HepG2 (cell line): ENCODE results near the gene ANKRD52. TPM values are rescaled to one million over a fixed set of nuclear protein-coding genes. Genes with fewer than 3 reads are reported as not detected.
A peak's percentile ranks its signal among the peaks of the same experiment; 100 is the strongest.

Experiments
- ARID5B ChIP-seq: IDR thresholded peaks from 2 replicates; pipeline ENCODE4 v1.4.0; 2020; ENCODE audit warnings: mild to moderate bottlenecking, missing genetic modification reagents
- CCAR2 ChIP-seq: fragments of 200-400 bp; formaldehyde crosslinking; optimal IDR thresholded peaks from 2 replicates; pipeline ENCODE3; 2018; ENCODE audit warnings: low read depth, mild to moderate bottlenecking, low read length, moderate library complexity
- CENPT ChIP-seq: sonication (generic); formaldehyde crosslinking; IDR thresholded peaks from 2 replicates; pipeline ENCODE4 v1.8.0; 2022; ENCODE audit warnings: low read depth, mild to moderate bottlenecking, moderate library complexity, missing genetic modification reagents
- CREM ChIP-seq, 2 experiments: sonication (generic) in 1 of 2; formaldehyde crosslinking in 1 of 2; IDR thresholded peaks; 2 replicates each; pipeline versions ENCODE4 v1.4.0 to v1.6.1; 2016 to 2020; ENCODE audit warnings: antibody characterized with exemption in 1 of 2, mild to moderate bottlenecking in 1 of 2, missing genetic modification reagents in 1 of 2
- DNMT3B ChIP-seq: conservative IDR thresholded peaks from 2 replicates; pipeline ENCODE4 v1.6.1; 2016; ENCODE audit warnings: missing biosample characterization, control low read depth
- MEIS2 ChIP-seq: sonication (generic); formaldehyde crosslinking; IDR thresholded peaks from 2 replicates; pipeline ENCODE4 v1.9.0; 2021; ENCODE audit warnings: mild to moderate bottlenecking, missing genetic modification reagents
- SP5 ChIP-seq: IDR thresholded peaks from 2 replicates; pipeline ENCODE4 v1.6.1; 2016; ENCODE audit warnings: low read depth, borderline replicate concordance
- SRY ChIP-seq: sonication (generic); formaldehyde crosslinking; IDR thresholded peaks from 2 replicates; pipeline ENCODE4 v1.8.0; 2022; ENCODE audit warnings: mild to moderate bottlenecking, missing genetic modification reagents
- ZBED4 ChIP-seq: sonication (generic); formaldehyde crosslinking; IDR thresholded peaks from 2 replicates; pipeline ENCODE4 v1.4.0; 2020; ENCODE audit warnings: missing genetic modification reagents, borderline replicate concordance
- ZNF235 ChIP-seq: sonication (generic); formaldehyde crosslinking; IDR thresholded peaks from 2 replicates; pipeline ENCODE4 v1.8.1; 2023; ENCODE audit warnings: mild to moderate bottlenecking, missing genetic modification reagents, borderline replicate concordance
- ZNF513 ChIP-seq: sonication (generic); formaldehyde crosslinking; conservative IDR thresholded peaks from 2 replicates; pipeline ENCODE4 v1.5.0; 2020; ENCODE audit warnings: missing genetic modification reagents
- ZNF773 ChIP-seq: sonication (generic); formaldehyde crosslinking; IDR thresholded peaks from 2 replicates; pipeline ENCODE4 v1.4.0; 2020; ENCODE audit warnings: missing genetic modification reagents, borderline replicate concordance
- ZNF780A ChIP-seq: sonication (generic); formaldehyde crosslinking; IDR thresholded peaks from 2 replicates; pipeline ENCODE4 v1.8.0; 2022; ENCODE audit warnings: mild to moderate bottlenecking, missing genetic modification reagents, moderate library complexity
- polyA plus RNA-seq, 8 experiments: library from polyadenylated mRNA; depleted of rRNA in 3 of 8; stranded (reverse) in 7 of 8; unstranded in 1 of 8; fragments of >200 nt; fragmentation: Illumina TruSeq in 4 of 8; extraction: Trizol in 4 of 8; gene quantifications; 2 replicates each; pipeline versions ENCODE4 v1.2.1 to v1.2.3, GENCODE V29; 2011 to 2016; ENCODE audit warnings: low read depth in 4 of 8, missing spikeins in 1 of 8, mixed read lengths in 1 of 8; ENCODE audit not compliant: insufficient read depth in 1 of 8
- total RNA-seq, 5 experiments: library from RNA; depleted of rRNA; stranded (reverse); fragments of >200 nt; fragmentation: Illumina TruSeq; extraction: Trizol; gene quantifications; 2 replicates each; pipeline ENCODE4 v1.2.3, GENCODE V29; 2016; ENCODE audit warnings: low read depth in 1 of 5
- TF ChIP-seq, protein P1 (sequence below): sonication (generic); formaldehyde crosslinking; IDR thresholded peaks from 2 replicates; pipeline ENCODE4 v1.5.1; 2020; ENCODE audit warnings: mild to moderate bottlenecking, missing genetic modification reagents, moderate library complexity

Gene ANKRD52
- total and polyA plus RNA-seq, 2 of the 13 experiments (the other 11 are each of a cell fraction or from before 2014, with no cell fraction given), result 7.8 to 9.2 TPM

- TF ChIP-seq ZNF513, result 0 out of 2 replicates have a peak, but pooled peaks have one; percentile 24
- no peak for TF ChIP-seq CREM (IDR thresholded peaks at IDR 0.05)
- TF ChIP-seq CREM (CRISPR knock-in tag; IDR thresholded peaks at IDR 0.05), result no peak
- no peak for TF ChIP-seq MEIS2 (CRISPR knock-in tag)
- peak; percentile 53; the same call in 1 of the 2 replicates for TF ChIP-seq ZNF780A (CRISPR knock-in tag)
- 0 out of 2 replicates have a peak, but pooled peaks have one; percentile 6 for TF ChIP-seq ARID5B (CRISPR knock-in tag)
- peak; percentile 55; the same call in 1 of the 2 replicates for TF ChIP-seq ZNF773 (CRISPR knock-in tag)
- TF ChIP-seq SRY (CRISPR knock-in tag), result peak; percentile 88; the same call in 1 of the 2 replicates
- TF ChIP-seq CCAR2, result no peak
- TF ChIP-seq ZBED4 (CRISPR knock-in tag), result no peak
- 0 out of 2 replicates have a peak, but pooled peaks have one; percentile 32 for TF ChIP-seq CENPT (CRISPR knock-in tag)
- peak; percentile 14; the same call in 1 of the 2 replicates for TF ChIP-seq SP5 (CRISPR knock-in tag)
- no peak for TF ChIP-seq DNMT3B (CRISPR knock-in tag)
- TF ChIP-seq, protein P1, sequence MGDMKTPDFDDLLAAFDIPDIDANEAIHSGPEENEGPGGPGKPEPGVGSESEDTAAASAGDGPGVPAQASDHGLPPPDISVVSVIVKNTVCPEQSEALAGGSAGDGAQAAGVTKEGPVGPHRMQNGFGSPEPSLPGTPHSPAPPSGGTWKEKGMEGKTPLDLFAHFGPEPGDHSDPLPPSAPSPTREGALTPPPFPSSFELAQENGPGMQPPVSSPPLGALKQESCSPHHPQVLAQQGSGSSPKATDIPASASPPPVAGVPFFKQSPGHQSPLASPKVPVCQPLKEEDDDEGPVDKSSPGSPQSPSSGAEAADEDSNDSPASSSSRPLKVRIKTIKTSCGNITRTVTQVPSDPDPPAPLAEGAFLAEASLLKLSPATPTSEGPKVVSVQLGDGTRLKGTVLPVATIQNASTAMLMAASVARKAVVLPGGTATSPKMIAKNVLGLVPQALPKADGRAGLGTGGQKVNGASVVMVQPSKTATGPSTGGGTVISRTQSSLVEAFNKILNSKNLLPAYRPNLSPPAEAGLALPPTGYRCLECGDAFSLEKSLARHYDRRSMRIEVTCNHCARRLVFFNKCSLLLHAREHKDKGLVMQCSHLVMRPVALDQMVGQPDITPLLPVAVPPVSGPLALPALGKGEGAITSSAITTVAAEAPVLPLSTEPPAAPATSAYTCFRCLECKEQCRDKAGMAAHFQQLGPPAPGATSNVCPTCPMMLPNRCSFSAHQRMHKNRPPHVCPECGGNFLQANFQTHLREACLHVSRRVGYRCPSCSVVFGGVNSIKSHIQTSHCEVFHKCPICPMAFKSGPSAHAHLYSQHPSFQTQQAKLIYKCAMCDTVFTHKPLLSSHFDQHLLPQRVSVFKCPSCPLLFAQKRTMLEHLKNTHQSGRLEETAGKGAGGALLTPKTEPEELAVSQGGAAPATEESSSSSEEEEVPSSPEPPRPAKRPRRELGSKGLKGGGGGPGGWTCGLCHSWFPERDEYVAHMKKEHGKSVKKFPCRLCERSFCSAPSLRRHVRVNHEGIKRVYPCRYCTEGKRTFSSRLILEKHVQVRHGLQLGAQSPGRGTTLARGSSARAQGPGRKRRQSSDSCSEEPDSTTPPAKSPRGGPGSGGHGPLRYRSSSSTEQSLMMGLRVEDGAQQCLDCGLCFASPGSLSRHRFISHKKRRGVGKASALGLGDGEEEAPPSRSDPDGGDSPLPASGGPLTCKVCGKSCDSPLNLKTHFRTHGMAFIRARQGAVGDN (CRISPR knock-in tag), result peak; percentile 79
- TF ChIP-seq ZNF235 (CRISPR knock-in tag), result peak; percentile 59; the same call in 1 of the 2 replicates
These were observed at the start of gene ANKRD52 (continued) for GRCh38 chr12:56258068-56258819.
